Prostate gland (tissue), 2 donors: Measurements from ENCODE around the gene CAMK2N2.

ENCODE experiments used
- POLR2AphosphoS5 ChIP-seq: sonication (generic); formaldehyde crosslinking; IDR thresholded peaks from one replicate; pipeline ENCODE4 v1.6.1; 2017; ENCODE audit warnings: antibody characterized with exemption
- TF ChIP-seq, protein P1 (sequence below), 4 experiments: fragments of 200-600 bp in 2 of 4; fragments of 450-650 bp in 2 of 4; sonication (generic) in 2 of 4; IDR thresholded peaks; 1 replicate in 3 of 4; 2 replicates in 1 of 4; pipeline ENCODE4 v1.5.1; 2016 to 2019; ENCODE audit warnings: antibody characterized with exemption in 4 of 4, mild to moderate bottlenecking in 2 of 4, moderate library complexity in 2 of 4

DNA sequence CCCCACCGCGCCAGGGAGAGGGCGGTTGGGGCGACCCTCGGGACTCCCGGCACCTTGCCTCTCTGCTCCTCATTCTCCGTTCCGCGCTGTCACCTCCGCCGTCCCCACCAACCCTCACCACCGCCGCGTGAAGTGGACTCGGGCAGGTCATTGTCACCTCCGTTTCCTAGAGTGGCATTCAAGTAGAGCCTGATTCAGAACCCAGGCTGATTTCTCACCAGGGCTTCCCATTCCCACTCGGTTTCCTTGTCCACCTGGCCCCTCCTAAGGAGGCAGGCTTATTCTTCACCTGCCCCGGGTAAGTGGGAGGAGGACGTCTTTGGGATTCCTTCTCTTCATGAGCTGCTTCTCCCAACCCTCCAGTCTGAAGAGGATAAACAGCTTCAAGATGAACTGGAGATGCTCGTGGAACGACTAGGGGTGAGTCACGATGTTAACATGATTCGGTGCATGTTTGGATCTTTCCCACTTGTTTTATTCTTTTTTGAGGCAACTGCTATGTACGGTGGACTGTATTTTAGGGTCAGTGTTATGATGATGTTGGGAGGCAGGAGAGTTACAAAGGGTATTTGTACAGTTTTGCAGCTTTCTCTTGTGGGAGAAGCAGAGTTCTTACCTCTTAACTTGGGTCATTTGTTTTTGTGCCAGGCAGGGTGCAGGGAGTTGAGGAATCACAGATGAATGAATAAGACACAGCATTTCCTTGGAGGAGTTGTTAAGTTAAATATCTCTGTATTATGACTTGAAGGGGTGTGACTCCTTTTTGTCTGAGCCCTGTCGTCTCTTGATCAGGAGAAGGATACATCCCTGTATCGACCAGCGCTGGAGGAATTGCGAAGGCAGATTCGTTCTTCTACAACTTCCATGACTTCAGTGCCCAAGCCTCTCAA lies 38.4 kb upstream of the CAMK2N2 start:
- TF ChIP-seq, protein P1, sequence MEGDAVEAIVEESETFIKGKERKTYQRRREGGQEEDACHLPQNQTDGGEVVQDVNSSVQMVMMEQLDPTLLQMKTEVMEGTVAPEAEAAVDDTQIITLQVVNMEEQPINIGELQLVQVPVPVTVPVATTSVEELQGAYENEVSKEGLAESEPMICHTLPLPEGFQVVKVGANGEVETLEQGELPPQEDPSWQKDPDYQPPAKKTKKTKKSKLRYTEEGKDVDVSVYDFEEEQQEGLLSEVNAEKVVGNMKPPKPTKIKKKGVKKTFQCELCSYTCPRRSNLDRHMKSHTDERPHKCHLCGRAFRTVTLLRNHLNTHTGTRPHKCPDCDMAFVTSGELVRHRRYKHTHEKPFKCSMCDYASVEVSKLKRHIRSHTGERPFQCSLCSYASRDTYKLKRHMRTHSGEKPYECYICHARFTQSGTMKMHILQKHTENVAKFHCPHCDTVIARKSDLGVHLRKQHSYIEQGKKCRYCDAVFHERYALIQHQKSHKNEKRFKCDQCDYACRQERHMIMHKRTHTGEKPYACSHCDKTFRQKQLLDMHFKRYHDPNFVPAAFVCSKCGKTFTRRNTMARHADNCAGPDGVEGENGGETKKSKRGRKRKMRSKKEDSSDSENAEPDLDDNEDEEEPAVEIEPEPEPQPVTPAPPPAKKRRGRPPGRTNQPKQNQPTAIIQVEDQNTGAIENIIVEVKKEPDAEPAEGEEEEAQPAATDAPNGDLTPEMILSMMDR (IDR thresholded peaks at IDR 0.05): no peak
- TF ChIP-seq POLR2AphosphoS5: no peak
